ENCODE data around the gene TCF20. TPM values are rescaled to one million over a fixed set of nuclear protein-coding genes. Genes with fewer than 3 reads are reported as not detected.
A peak's percentile ranks its signal among the peaks of the same experiment; 100 is the strongest.

Gene TCF20
- total RNA-seq, result 14.9 TPM
- long read RNA-seq, full-length matches to known transcripts, result 2 of 5 reads
- long read RNA-seq, partial matches to known transcripts, result 1 of 5 reads
- long read RNA-seq, other reads (novel, unspliced or antisense), result 2 of 5 reads

DNA sequence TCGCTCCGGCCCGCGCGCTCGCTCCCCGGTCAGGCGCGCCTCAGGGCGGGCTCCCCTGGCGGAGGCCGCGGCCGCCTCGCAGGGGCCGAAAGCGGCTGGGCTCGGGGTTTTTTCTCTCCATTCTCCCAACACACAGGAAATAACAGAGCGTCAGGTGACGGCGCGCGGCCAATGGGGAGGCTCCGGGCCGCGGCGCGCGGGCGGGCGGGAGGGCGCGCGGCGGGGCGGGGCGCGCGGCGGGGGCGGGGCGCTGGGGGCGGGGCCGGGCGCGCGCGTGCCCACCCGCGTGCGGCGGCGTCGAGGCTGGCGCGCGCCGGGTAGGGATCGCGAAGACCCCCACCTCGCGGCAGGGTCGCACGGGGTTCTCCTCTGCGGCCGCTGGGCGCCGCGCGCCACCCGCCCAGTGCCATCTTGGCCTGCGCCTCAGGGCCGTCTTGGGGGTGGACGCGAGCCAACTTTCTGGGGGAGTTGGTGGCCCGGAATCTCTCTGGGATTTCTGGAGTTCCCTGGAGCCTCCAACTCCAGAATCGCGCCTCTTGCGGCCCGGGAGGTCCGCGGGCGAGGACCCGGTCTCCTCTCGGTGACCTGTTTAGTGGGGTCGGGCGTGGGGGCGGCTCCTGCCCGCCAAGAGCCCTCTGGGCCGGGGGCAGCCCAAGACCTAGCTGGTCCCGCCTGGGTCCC is at the start of gene TCF20:
TSS of gene TCF20 (minus strand) at position 144 of the 681 bp plus-strand sequence. CDS start 55,348 bp downstream, outside the sequence.
- ATAC-seq (peak; percentile 73), DNase-seq (peak; percentile 90)
- intact Hi-C loops (cut with micrococcal nuclease), result no loop called here

- DNase-seq (no peak), ATAC-seq (no peak)
- intact Hi-C loops (cut with micrococcal nuclease), result no loop called here
These were observed 48.9 kb upstream of the TCF20 start for GRCh38 chr22:42319386-42319785.

DNA sequence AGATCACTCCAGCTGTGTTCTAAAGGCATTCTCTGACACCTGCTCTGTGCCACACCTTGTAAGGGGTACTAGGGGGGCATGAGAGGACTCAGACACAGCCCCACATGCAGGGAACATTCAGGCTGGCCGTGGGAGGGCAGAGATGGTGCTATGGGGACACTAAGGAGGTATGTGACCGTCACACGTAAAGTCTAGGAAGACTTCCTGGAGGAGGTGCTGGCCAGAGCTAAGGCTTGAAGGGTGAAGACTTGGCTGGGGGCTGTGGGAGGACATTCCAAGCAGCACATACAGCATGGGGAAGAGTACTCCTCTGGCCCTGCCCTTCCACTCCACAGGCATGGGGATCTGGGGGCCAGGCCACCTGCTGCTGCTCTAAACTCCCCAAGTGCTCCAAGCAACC is 48.5 kb upstream of the TCF20 start:
- intact Hi-C loops (cut with micrococcal nuclease), result no loop called here
- no peak for ATAC-seq

DNA sequence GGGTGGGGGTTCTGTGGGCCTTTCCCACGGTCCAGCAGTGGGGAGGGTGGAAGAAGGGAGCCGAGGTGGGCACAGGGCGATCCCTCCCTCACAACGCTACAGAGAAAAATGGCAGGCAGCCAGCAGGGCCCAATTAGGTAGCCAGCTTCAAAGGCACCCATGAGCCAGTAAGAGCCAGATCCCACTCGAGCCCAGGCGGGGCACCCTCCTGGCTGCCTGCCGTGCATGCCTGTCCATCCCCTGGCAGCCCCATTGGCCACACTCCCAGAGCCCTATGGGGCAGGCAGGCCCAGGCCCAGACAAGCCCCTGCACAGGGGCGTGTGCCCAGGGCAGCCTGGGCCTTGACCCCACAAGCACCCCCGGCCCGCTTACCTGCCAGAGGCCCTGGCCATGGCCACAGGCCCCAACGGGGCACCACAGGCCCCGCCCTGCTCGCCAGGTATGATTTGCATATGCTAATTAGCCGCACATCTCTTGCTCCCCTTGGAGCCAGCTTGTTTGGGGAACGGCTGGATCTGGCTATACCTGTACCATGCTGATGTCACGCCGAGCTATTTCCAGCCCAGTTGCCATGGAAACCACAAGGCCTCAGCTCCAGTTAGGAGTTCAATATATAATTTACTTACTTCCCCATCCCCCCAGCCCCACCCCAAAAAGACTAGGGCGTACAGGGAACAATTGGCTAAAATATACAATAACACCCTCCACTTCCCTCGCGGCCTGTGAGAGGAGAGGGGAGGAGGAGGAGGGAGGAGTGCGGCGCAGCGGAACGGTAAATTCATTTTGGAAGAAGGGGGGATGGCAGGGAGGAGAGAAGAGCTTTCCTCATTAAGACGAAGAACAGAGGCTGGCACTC is 47.5 kb upstream of the TCF20 start:
- DNase-seq (peak; percentile 44), ATAC-seq (peak; percentile 31)
- intact Hi-C loops (cut with micrococcal nuclease), result no loop called here

More for the DNA sequence above, 48.5 kb upstream of the TCF20 start:
- no peak for DNase-seq

DNA sequence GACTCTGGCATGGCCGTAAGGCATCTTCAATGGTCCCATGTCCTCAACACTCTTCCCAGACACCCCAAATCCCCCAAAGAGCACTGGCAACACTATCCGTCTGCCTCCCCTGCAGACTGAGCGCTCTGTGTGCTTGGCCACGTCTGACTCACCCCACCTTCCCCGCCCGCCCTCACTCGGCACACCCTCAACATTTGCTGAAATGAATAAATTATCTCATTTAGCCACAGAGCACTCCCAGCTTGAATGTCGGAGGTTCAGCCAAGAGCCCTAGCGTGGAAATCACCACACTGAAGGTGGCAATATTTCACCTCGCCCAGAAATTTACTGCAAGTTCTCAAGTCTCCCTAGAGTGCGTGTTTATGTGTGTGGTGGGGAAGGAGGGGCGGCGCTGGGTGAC is 46.6 kb upstream of the TCF20 start:
- intact Hi-C loops (cut with micrococcal nuclease), result no loop called here
- DNase-seq, result peak; percentile 51
- peak; percentile 59 for ATAC-seq

GRCh38 chr22:42315392-42315756 is 44.9 kb upstream of the TCF20 start:
- DNase-seq (no peak), ATAC-seq (no peak)
- intact Hi-C loops (cut with micrococcal nuclease), result no loop called here

DNA sequence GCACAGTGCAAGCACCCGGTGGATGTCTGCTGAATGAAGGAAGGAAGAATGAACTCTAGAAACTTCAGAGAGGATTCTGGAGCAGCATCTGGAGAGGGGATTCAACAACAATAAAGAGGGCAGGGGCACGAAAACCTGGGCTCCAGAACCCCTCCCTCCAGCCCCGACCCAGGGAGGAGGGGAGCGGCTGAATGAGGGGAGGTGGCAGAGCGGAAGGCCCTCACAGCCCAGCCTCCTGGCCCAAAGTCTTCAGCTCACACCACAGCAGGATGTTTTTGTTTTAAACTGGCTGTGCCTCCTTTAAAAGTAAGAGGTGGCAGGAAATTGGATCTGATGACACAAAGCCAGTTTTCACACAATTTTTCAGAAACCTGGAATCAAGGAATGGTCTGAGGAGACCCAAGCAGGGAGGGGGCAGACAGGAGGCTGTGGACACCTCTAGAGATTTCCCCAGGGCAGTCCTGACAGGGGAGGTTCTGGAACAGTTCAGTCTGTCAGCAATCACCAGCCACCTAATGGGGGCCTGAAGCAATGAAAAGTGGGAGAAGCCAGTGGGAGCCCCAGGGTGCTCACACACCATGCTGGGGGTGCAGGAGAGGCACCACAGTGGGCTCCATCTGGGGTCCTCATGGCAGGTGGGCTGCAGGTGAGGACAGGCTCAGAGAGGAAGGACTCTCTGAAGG is 44.4 kb upstream of the TCF20 start:
- intact Hi-C loops (cut with micrococcal nuclease), result no loop called here
- ATAC-seq (no peak), DNase-seq (no peak)

DNA sequence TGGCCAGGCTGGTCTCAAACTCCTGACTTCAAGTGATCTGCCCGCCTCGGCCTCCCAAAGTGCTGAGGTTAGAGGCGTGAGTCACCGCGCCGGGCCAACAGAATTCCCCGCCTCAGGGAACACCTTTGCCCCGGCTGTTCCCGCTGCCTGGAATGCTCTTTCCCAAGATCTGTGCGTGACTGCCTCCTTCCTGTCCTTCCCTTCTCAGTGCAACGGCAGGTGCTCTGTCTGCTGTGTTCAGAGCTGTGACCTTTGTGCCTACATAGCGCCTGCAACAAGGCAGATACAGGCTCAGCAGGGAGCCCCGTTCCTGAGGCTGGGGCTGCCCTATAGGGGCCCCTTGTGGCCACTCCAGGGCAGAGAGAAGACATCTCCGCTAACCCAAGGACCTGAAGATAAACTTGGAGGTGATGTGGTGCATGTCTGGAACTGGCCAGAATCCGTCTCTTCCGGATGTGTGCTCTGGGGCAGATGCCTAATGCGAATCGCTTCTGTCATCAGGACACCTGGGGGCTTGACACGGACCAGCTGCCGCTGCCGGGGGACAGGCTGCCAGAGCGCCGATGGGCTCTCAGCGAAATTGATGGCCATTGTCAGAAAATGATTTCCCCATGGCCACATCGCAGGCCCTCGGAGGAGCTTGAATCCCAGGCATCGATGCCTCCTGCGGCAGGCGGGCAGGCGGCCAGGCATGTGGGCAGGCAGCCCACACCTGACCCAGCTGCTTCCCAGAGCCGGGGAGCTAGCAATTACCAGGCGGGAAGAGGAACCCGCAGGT is 43.5 kb upstream of the TCF20 start:
- ATAC-seq (peak; percentile 66), DNase-seq (peak; percentile 76)
- intact Hi-C loops (cut with micrococcal nuclease), result no loop called here

GRCh38 chr22:42313204-42313603 is 42.8 kb upstream of the TCF20 start:
- intact Hi-C loops (cut with micrococcal nuclease), result no loop called here
- DNase-seq (no peak), ATAC-seq (no peak)

- intact Hi-C loops (cut with micrococcal nuclease), result no loop called here
These were observed 40.0 kb upstream of the TCF20 start for GRCh38 chr22:42310291-42311015.

DNA sequence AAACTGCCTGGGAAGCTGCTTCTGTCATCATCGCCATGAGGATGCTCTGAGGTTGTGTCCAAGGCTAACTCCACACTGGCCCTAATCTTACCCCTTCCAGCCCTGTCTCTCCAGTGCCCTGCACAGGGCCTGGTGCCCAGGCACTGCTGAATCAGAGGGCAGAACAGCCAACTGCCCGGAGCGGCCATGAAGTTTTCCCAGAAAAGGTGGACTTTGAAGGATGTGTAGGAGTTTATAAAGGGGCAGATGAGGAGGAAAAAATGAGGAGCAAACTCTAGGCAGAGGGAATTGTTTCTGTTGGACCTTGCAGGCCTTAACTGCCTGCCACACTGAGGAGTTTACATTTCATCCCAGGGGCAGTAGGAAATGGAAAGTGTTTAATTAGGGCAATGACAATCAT is 39.4 kb upstream of the TCF20 start:
- no peak for ATAC-seq
- no peak for DNase-seq
- intact Hi-C loops (cut with micrococcal nuclease), result no loop called here

More at GRCh38 chr22:42310291-42311015, 40.0 kb upstream of the TCF20 start:
- ATAC-seq (no peak), DNase-seq (no peak)

GRCh38 chr22:42308892-42309468 is 38.5 kb upstream of the TCF20 start:
- ATAC-seq (no peak), DNase-seq (no peak)
- intact Hi-C loops (cut with micrococcal nuclease), result no loop called here

- ATAC-seq (no peak), DNase-seq (no peak)
- intact Hi-C loops (cut with micrococcal nuclease), result no loop called here
These were observed 37.5 kb upstream of the TCF20 start for GRCh38 chr22:42307806-42308563.

DNA sequence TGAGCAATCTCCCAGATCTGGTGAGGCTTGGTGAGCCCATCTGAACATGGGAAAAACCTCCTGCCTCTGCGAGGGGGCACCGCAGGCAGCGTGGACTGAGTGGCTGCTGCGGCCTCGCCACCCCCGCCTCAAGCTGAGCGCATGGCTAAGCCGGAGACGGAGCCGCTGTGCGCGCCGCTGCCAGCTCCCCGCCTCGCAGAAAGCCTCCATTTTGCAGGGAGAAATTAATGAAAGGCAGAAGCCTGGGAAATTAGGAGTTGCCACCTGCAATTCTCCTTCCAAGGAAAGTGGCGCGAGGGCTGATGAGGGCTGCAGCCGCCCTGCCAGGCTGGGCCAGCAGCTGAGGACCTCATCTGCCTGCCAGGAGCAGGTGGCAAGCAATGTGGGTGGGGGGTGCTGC is 35.6 kb upstream of the TCF20 start:
- DNase-seq (no peak), ATAC-seq (no peak)
- intact Hi-C loops (cut with micrococcal nuclease), result no loop called here

DNA sequence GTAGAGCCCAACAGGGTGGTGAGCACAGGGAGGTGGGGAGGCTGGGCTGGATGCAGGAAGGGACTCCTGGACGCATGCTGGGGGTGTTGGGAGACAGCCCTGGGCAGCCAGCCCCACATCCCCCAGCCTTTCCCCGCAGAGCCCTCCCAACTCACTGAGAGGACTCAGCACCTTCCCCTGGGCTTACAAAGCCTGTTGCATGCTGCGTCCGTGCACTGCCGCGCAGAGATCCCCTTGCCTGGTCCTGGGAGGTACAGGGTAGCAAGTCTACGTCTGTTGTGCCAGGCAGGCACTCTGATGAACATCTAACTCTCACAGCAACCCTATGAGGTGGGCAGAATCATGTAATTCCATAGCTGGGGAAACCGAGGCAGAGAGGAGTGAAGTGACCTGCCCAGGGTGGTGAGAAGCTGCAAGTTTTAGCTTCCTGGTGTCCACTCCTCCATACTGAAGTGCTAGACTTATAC is 33.9 kb upstream of the TCF20 start:
- ATAC-seq, result no peak
- intact Hi-C loops (cut with micrococcal nuclease), result no loop called here
- no peak for DNase-seq

- ATAC-seq (no peak), DNase-seq (no peak)
- intact Hi-C loops (cut with micrococcal nuclease), result no loop called here
These were observed 33.2 kb upstream of the TCF20 start for GRCh38 chr22:42303396-42304323.

Data from left ventricle myocardium superior (tissue), 1 donor.